Posterior vena cava (tissue), 2 donors: ENCODE results near the gene STX4. TPM values are rescaled to one million over a fixed set of nuclear protein-coding genes. Genes with fewer than 3 reads are reported as not detected.

Experiments used
- DNase-seq: peaks from one replicate; pipeline ENCODE4 v3.0.0-alpha.2; 2020; ENCODE audit warnings: low spot score
- intact Hi-C, 2 donors: fragments of 100-400 bp; cut with DNase I; formaldehyde crosslinking; loops; one replicate each; pipeline versions ENCODE4 v1.14.1 to v1.14.2; 2022 to 2023
- total RNA-seq, 2 donors: library from RNA; stranded (reverse); fragmentation: NEBNext Ultra II Directional; extraction: Animal tissue kit (Norgen Biotek cat#: 25700); gene quantifications; one replicate each; pipeline ENCODE4 v1.2.1, GENCODE V29; 2021
- donor health status: DM: yes; HTN: yes; CAD: no.
- donor health status: DM: yes; HTN: yes; CAD: no.

STX4 gene
- total RNA-seq, 2 donors from 2014 or later = 54.4 to 75.4 TPM

DNA sequence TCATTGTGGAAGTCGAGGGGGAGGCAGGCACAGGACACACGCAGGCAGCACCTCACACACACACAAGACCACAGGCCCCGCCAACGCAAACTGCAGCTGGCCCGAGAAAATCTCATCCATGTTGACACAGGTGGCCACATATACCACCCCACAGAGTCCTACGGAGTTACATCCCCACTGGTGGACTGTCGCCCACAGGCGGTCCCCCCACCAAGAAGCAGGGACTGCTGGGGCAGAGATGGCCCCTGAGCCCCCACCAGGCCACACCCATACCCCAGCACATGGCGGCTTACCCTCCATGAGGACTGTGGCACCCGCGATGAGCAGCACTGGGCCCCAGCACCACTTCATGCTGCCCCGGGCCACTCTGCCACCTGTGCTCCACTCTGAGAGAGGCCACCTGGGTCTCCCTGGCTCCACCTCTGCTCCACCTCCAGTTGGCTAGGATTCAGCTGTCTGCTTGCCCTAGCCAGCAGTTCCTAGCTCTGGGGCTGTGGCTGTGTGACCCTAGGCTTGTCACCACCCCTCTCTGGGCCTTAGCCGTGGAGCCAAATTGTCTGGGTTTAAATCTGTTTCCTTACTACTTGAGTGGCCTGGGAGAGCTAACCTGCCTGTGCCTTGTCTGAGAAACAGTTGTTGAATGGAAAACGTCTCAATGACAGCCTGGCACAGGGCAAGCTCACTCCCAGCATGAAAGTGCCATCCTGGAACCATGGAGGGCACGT lies 55.3 kb downstream of the STX4 start, which contains the start of gene PRSS53:
Gene PRSS53 (minus strand): TSS at position 485 of the 725 bp plus-strand sequence. CDS start 134 bp downstream, at position 351.
- intact Hi-C loops = loop anchor here in 1 of 2 donors (10.0 kb wide), 1 partner anchor 374 kb away; no protein-coding TSS in a partner anchor
- DNase-seq = no peak

DNA sequence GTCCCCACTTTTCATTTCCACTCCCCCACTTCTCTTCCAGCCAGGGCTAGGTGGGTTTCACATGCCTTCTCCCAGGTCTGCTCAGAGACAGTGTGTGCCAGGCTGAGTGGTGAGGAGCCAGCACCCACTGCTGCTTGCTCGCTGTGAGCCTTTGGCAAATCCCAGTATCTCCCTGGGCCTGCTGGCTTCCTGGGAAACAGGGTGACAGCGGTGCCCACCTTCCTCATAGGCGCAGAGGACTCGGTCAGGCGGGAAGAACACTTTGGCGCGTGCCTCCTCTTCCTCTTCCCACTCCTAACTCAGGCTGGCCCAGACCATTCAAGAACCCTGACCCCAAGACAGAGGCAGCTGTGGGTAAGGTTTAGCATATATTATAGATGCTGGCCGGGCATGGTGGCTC lies 55.8 kb downstream of the STX4 start:
- intact Hi-C loops = loop anchor here in 1 of 2 donors (10.0 kb wide), 1 partner anchor 374 kb away; no protein-coding TSS in a partner anchor
- DNase-seq = no peak

Other genes starting within 250 kb of the STX4 start
- gene ZNF629, start 246.4 kb upstream of the STX4 start, total RNA-seq = 10 to 100 TPM; 10.1 to 11.2 TPM
- gene BCL7C, start 139.5 kb upstream of the STX4 start, total RNA-seq = 10 to 100 TPM; 33.6 to 36.3 TPM
- 1 to 10 TPM; 5.0 to 5.2 TPM for gene CTF1, start 136.9 kb upstream of the STX4 start, total RNA-seq
- gene FBXL19, start 110.0 kb upstream of the STX4 start, total RNA-seq = 10 to 100 TPM; 13.7 to 14.5 TPM
- 10 to 100 TPM; 11.0 to 17.5 TPM for gene ORAI3, start 84.5 kb upstream of the STX4 start, total RNA-seq
- gene SETD1A, start 75.8 kb upstream of the STX4 start, total RNA-seq = 10 to 100 TPM; 11.8 to 17.7 TPM
- gene HSD3B7, start 48.4 kb upstream of the STX4 start, total RNA-seq = 10 to 100 TPM; 38.5 to 39.2 TPM
- 1 to 10 TPM in 1 of 2 donors, under 1 TPM in 1; 0.95 to 1.1 TPM for gene STX1B, start 22.9 kb upstream of the STX4 start, total RNA-seq
- 10 to 100 TPM; 12.1 to 14.6 TPM for gene ZNF668, start 40.7 kb downstream of the STX4 start, total RNA-seq
- 10 to 100 TPM; 10.1 to 11.7 TPM for gene ZNF646, start 40.9 kb downstream of the STX4 start, total RNA-seq
- gene PRSS53, start 55.4 kb downstream of the STX4 start, total RNA-seq = 1 to 10 TPM; 1.5 to 3.5 TPM
- gene VKORC1, start 61.2 kb downstream of the STX4 start, total RNA-seq = 100 to 1,000 TPM in 1 of 2 donors, 10 to 100 TPM in 1; 77.8 to 113 TPM
- 10 to 100 TPM; 29.8 to 30.6 TPM for gene BCKDK, start 74.8 kb downstream of the STX4 start, total RNA-seq
- 10 to 100 TPM; 49.9 to 51.3 TPM for gene KAT8, start 84.1 kb downstream of the STX4 start, total RNA-seq
- under 1 TPM in 1 of 2 donors, not detected in 1; 0.23 TPM for gene PRSS8, start 102.2 kb downstream of the STX4 start, total RNA-seq
- gene PRSS36, start 116.5 kb downstream of the STX4 start, total RNA-seq = 1 to 10 TPM; 2.9 to 5.2 TPM
- 100 to 1,000 TPM; 168 to 208 TPM for gene FUS, start 146.6 kb downstream of the STX4 start, total RNA-seq
- 10 to 100 TPM; 13.0 to 23.9 TPM for gene PYCARD, start 169.2 kb downstream of the STX4 start, total RNA-seq
- under 1 TPM; 0.05 to 0.10 TPM for gene TRIM72, start 180.6 kb downstream of the STX4 start, total RNA-seq
- not detected for gene PYDC1, start 183.6 kb downstream of the STX4 start, total RNA-seq
- 10 to 100 TPM; 12.3 to 35.7 TPM for gene ITGAM, start 226.4 kb downstream of the STX4 start, total RNA-seq